ENCODE results near the gene CBX8. TPM values are rescaled to one million over a fixed set of nuclear protein-coding genes. Genes with fewer than 3 reads are reported as not detected.

Gene CBX8
- total RNA-seq, 1 donor from 2014 or later: 6.1 TPM

DNA sequence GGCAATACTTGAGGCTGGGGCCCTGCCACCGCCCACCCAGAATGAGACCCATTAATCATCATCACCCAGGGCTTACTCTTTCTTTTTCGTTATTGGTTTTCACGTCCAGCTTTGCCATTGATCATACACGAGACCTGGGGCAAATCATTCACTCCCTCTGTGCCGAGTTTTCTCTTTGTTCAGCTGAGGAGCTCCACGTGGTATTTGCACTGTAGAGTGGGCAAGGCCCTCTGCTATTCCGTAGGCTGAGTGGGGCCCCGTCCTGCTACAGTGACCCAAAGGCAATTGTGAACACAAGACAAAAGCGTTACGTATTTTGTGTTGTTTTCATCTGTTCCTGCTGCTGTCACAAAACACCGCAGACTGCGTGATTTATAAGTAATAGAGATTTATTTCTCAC is 42.5 kb downstream of the CBX8 start:
- Mint-ChIP-seq H3K27ac (ENCODE audit: unreplicated experiment) (no peak overlapping the region), H3K4me3 (ENCODE audit: unreplicated experiment) (no peak overlapping the region), H3K36me3 (ENCODE audit: low read depth) (peaks cover 2% of the 10 kb centered on the region), H3K4me1 (ENCODE audit: low read depth) (peaks cover 7% of the 10 kb centered on the region), H3K9me3 (ENCODE audit: low read depth) (no peaks in the 10 kb centered on the region), H3K27me3 (ENCODE audit: low read depth) (peaks cover 20% of the 10 kb centered on the region)
- TF ChIP-seq, protein P1, sequence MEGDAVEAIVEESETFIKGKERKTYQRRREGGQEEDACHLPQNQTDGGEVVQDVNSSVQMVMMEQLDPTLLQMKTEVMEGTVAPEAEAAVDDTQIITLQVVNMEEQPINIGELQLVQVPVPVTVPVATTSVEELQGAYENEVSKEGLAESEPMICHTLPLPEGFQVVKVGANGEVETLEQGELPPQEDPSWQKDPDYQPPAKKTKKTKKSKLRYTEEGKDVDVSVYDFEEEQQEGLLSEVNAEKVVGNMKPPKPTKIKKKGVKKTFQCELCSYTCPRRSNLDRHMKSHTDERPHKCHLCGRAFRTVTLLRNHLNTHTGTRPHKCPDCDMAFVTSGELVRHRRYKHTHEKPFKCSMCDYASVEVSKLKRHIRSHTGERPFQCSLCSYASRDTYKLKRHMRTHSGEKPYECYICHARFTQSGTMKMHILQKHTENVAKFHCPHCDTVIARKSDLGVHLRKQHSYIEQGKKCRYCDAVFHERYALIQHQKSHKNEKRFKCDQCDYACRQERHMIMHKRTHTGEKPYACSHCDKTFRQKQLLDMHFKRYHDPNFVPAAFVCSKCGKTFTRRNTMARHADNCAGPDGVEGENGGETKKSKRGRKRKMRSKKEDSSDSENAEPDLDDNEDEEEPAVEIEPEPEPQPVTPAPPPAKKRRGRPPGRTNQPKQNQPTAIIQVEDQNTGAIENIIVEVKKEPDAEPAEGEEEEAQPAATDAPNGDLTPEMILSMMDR (IDR thresholded peaks at IDR 0.05): no peak
- DNase-seq (ENCODE audit: low spot score): peak; percentile 24

DNA sequence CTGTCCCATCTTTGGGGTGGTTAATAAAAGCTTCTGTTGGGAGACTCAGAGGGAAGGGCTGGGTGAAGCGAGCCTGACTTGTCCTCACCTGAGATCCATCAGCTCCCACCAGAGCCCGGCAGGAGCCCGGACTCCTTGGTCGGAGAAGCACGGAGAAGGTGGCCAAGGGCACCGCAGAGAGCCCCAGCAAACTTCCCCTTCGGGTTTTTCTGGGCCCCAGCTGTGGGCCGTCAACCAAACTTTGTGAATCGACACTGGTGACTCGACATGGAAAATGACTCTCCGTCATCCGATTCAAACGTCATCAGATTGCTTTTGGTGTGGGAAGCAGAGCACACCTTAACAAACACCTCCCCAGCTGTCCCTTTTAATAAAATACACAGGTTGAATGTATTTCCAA is 44.7 kb downstream of the CBX8 start:
- H3K27ac Mint-ChIP-seq (ENCODE audit: unreplicated experiment): no peak overlapping the region
- TF ChIP-seq, protein P1 (IDR thresholded peaks at IDR 0.05): no peak
- peak; percentile 68 for DNase-seq (ENCODE audit: low spot score)

DNA sequence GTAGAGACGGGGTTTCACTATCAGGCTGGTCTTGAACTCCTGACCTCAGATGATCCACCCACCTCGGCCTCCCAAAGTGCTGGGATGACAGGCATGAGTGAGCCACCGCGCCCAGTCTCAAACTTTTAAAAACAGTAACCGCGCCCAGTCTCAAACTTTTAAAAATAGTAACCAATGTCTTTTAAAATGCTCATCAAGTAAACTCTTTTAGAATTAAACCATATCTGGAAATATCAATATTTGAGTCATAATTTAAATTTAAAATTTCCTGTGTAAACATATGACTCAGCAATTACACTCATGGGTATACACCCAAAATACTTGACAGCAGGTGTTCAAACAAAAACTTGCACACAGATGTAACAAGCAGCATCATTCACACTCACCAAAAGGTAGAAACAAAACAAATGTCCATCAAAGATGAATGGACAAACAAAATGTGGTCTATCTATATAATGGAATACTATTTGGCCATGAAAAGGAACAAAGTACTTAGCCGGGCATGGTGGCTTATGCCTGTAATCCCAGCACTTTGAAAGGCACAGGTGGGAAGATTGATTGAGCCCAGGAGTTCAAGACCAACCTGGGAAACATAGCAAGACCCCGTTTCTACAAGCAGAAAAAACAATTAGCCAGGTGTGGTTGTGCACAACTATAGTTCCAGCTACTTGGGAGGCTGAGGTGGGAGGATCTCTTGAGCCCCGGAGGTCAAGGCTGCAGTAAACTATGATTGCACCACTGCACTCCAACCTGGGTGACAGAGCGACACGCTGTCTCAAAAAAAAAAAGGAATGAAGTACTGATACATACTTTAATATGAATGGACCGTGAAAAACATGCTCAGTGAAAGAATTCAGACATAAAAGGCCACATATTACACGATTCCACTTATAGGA is 46.0 kb downstream of the CBX8 start:
- Mint-ChIP-seq H3K27me3 (ENCODE audit: low read depth) (peaks cover 26% of the 10 kb centered on the region), H3K4me1 (ENCODE audit: low read depth) (peaks cover 18% of the 10 kb centered on the region), H3K9me3 (ENCODE audit: low read depth) (no peaks in the 10 kb centered on the region), H3K36me3 (ENCODE audit: low read depth) (peaks cover 2% of the 10 kb centered on the region), H3K4me3 (ENCODE audit: unreplicated experiment) (no peak overlapping the region), H3K27ac (ENCODE audit: unreplicated experiment) (no peak overlapping the region)
- TF ChIP-seq, protein P1 (IDR thresholded peaks at IDR 0.05): no peak
- DNase-seq (ENCODE audit: low spot score): peak; percentile 2

More for the DNA sequence above, 44.7 kb downstream of the CBX8 start:
- H3K4me1 Mint-ChIP-seq (ENCODE audit: low read depth): peaks cover 15% of the 10 kb centered on the region
- peaks cover 22% of the 10 kb centered on the region for H3K27me3 Mint-ChIP-seq (ENCODE audit: low read depth)
- H3K9me3 Mint-ChIP-seq (ENCODE audit: low read depth): no peaks in the 10 kb centered on the region
- no peak overlapping the region for H3K4me3 Mint-ChIP-seq (ENCODE audit: unreplicated experiment)
- H3K36me3 Mint-ChIP-seq (ENCODE audit: low read depth): peaks cover 2% of the 10 kb centered on the region

DNA sequence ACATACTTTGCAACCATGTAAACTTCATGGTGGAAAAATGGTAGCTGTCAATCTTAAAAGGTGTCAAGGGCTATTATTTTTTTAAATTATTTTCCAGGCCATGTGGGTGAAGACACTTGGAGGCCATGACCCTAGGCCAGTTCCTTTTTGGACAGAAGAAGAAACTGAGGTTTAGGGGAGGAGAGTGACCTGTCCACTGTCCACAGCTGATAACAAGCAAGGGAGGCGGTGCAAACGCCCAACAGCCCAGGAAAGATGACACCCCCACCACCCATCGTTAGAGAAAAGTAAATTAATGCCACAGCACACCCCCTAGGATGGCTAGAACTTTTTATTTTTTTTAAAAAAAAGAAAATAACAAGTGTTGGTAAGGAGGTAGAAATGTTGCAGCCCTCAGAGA is 46.9 kb downstream of the CBX8 start:
- Mint-ChIP-seq H3K9me3 (ENCODE audit: low read depth) (no peaks in the 10 kb centered on the region), H3K27ac (ENCODE audit: unreplicated experiment) (no peak overlapping the region), H3K36me3 (ENCODE audit: low read depth) (peaks cover 2% of the 10 kb centered on the region), H3K4me1 (ENCODE audit: low read depth) (peaks cover 18% of the 10 kb centered on the region), H3K4me3 (ENCODE audit: unreplicated experiment) (no peak overlapping the region), H3K27me3 (ENCODE audit: low read depth) (peaks cover 31% of the 10 kb centered on the region)
- no peak for DNase-seq (ENCODE audit: low spot score)
- TF ChIP-seq, protein P1 (IDR thresholded peaks at IDR 0.05): no peak

DNA sequence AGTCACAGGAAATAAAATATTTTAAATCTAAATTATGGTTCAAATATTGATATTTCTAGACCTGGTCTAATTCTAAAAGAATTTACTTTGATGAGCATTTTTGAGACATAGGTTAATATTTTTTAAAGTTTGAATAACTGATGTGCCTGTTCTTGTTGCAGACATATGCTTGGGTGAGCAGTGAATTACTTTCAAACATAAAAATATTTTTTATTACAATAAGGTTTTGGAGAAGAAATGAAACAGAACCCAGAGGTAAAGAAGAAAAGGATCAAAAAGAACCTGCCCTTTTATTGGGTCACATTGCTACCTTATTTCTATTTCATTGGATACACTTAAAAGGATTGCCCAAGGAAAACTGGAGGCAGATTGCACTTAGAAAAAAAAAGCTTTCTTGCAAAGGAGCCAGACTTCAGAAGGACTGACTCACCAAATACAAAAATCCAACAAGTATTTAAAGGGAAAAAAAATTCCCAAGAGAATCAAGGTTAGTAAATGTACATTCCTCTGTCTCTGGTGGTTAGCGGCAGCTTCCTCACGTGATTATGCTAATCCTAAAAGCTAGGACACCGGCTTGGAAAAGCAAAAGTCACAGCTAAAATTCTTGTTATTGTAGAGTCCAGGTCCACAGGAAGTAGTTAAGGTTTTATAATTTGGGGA is 47.6 kb downstream of the CBX8 start:
- Mint-ChIP-seq H3K4me1 (ENCODE audit: low read depth) (peaks cover 18% of the 10 kb centered on the region), H3K36me3 (ENCODE audit: low read depth) (peaks cover under 1% of the 10 kb centered on the region), H3K9me3 (ENCODE audit: low read depth) (no peaks in the 10 kb centered on the region), H3K4me3 (ENCODE audit: unreplicated experiment) (no peak overlapping the region), H3K27me3 (ENCODE audit: low read depth) (peaks cover 27% of the 10 kb centered on the region), H3K27ac (ENCODE audit: unreplicated experiment) (no peak overlapping the region)
- DNase-seq (ENCODE audit: low spot score): no peak
- TF ChIP-seq, protein P1 (IDR thresholded peaks at IDR 0.05): no peak
